HFFc6 (cell line): ENCODE data around the gene GPR25. TPM values are rescaled to one million over a fixed set of nuclear protein-coding genes. Genes with fewer than 3 reads are reported as not detected.

Experiments used
- DNase-seq: peaks from one replicate; pipeline ENCODE4 v3.0.0-alpha.2; 2018
- H3K27ac Mint-ChIP-seq: 2 replicates; pipeline ENCODE4 v1.8.0; 2020; ENCODE audit warnings: mild to moderate bottlenecking, mixed read lengths
- H3K27me3 Mint-ChIP-seq: 2 replicates; pipeline ENCODE4 v1.8.0; 2021; ENCODE audit warnings: mild to moderate bottlenecking, moderate library complexity, mixed read lengths; ENCODE audit not compliant: insufficient read depth
- H3K36me3 Mint-ChIP-seq: 2 replicates; pipeline ENCODE4 v1.8.0; 2021; ENCODE audit warnings: low read depth, mixed read lengths
- H3K4me1 Mint-ChIP-seq: 2 replicates; pipeline ENCODE4 v1.8.0; 2020; ENCODE audit warnings: low read depth, mixed read lengths
- H3K4me3 Mint-ChIP-seq: 2 replicates; pipeline ENCODE4 v1.8.0; 2020; ENCODE audit warnings: mild to moderate bottlenecking, moderate library complexity, mixed read lengths
- H3K9me3 Mint-ChIP-seq: 2 replicates; pipeline ENCODE4 v1.8.0; 2020; ENCODE audit warnings: mild to moderate bottlenecking, mixed read lengths
- total RNA-seq, 6 experiments: library from RNA; stranded (reverse); fragmentation: NEBNext Ultra II Directional; extraction: Animal tissue kit (Norgen Biotek cat#: 25700); gene quantifications; 2 replicates in 1 of 6; 3 replicates in 5 of 6; pipeline ENCODE4 v1.2.3, GENCODE V29; 2021
- TF ChIP-seq, protein P1 (sequence below): fragments of 200-600 bp; sonication (generic); IDR thresholded peaks from 2 replicates; pipeline ENCODE4 v1.5.0; 2021; ENCODE audit warnings: antibody characterized with exemption, mild to moderate bottlenecking

The GPR25 gene
- total RNA-seq, 6 experiments from 2014 or later, result not detected

DNA sequence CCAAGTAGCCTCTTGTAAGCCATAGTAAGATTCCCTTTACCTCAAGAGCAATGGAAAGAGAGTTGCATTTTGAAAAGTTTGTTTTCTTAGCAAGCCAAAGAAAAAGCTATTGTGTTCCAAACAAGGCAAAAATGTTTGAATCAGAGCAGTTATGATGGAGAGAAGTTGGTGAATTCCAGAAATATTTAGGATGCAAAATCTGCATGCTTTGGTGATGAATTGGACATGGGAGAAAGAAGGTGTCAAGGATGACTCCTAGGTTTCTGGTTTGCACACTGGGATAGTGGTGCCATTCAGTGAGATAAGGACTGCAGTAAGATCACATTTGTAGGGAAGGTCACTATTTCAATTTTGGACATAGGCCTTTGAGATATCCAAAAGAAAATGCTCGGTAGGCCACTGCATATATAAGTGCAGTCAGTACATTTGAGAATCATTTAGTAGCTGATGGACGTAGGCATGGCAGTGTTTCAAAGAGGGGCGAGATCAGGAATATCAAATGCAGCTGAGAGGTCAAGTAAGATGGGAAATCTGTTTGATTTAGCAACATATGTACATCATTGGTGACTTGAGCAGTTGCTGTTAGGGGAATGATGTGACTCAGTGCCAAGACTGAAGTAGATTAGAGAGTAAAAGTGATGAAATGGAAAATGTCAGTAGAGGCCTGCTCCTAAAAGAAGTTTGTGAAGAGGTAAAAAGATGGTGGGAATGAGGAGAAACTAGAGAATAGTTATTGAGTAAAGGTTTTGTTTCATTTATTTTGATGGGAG is 33.9 kb upstream of the GPR25 start:
- Mint-ChIP-seq H3K27ac (peak overlapping the region; percentile 79), H3K36me3 (peaks cover 30% of the 10 kb centered on the region)

DNA sequence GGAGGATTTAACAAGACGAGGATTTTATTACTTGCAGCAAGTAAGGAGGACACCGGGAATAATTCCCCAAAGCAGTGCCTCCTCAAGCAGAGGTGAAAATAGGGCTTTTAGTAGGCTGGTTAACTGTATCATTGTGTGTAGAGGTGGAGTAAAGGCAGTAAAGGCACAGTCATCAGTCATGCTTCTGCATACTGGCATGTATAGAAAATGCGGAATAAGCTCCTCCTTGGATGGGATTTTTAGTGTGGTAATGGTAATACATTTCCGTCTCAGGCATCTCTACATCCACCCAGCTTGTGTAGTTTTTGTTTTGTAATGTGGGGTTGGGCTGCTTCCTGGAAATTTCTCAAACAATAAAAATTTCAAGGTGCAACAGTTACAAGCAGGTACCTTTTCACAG is 27.4 kb upstream of the GPR25 start:
- no peak overlapping the region for H3K4me3 Mint-ChIP-seq
- TF ChIP-seq, protein P1, sequence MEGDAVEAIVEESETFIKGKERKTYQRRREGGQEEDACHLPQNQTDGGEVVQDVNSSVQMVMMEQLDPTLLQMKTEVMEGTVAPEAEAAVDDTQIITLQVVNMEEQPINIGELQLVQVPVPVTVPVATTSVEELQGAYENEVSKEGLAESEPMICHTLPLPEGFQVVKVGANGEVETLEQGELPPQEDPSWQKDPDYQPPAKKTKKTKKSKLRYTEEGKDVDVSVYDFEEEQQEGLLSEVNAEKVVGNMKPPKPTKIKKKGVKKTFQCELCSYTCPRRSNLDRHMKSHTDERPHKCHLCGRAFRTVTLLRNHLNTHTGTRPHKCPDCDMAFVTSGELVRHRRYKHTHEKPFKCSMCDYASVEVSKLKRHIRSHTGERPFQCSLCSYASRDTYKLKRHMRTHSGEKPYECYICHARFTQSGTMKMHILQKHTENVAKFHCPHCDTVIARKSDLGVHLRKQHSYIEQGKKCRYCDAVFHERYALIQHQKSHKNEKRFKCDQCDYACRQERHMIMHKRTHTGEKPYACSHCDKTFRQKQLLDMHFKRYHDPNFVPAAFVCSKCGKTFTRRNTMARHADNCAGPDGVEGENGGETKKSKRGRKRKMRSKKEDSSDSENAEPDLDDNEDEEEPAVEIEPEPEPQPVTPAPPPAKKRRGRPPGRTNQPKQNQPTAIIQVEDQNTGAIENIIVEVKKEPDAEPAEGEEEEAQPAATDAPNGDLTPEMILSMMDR, result no peak
- H3K27me3 Mint-ChIP-seq, result no peaks in the 10 kb centered on the region; the same call in 1 of the 2 replicates
- H3K27ac Mint-ChIP-seq, result no peak overlapping the region
- H3K36me3 Mint-ChIP-seq, result peaks cover 29% of the 10 kb centered on the region
- H3K4me1 Mint-ChIP-seq, result peaks cover 2% of the 10 kb centered on the region; the same call in 1 of the 2 replicates
- H3K9me3 Mint-ChIP-seq, result no peaks in the 10 kb centered on the region
- DNase-seq, result no peak

More for the DNA sequence above, 33.9 kb upstream of the GPR25 start:
- peak; percentile 40 for DNase-seq
- peaks cover 32% of the 10 kb centered on the region for H3K4me1 Mint-ChIP-seq
- H3K27me3 Mint-ChIP-seq, result no peaks in the 10 kb centered on the region; the same call in 1 of the 2 replicates
- H3K4me3 Mint-ChIP-seq, result peak overlapping the region; percentile 46
- TF ChIP-seq, protein P1, result no peak
- H3K9me3 Mint-ChIP-seq, result no peaks in the 10 kb centered on the region

DNA sequence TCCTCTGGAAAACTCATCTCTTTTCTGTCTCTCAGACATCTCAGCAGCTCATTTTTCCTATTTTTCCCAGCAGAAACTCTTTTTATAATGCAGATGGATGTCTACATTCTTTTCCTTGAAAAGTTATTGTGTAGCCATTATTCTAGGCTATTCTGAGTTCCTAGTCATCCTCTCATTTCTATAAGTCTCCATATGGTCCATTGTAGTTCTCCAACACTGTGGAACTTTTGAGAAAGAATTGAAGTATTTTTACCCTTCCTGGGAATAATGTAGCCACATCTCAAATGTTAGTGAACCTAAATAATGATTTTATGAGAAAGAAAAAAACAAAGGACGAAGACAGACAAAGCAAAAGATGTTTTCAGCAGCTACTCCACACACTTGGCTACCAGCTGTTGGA is 26.4 kb upstream of the GPR25 start:
- no peak for DNase-seq
- no peaks in the 10 kb centered on the region for H3K9me3 Mint-ChIP-seq
- no peak overlapping the region for H3K27ac Mint-ChIP-seq
- TF ChIP-seq, protein P1, result no peak
- H3K27me3 Mint-ChIP-seq, result no peaks in the 10 kb centered on the region; the same call in 1 of the 2 replicates
- H3K4me3 Mint-ChIP-seq, result no peak overlapping the region
- H3K4me1 Mint-ChIP-seq, result peaks cover 5% of the 10 kb centered on the region; the same call in 1 of the 2 replicates
- peaks cover 34% of the 10 kb centered on the region for H3K36me3 Mint-ChIP-seq

DNA sequence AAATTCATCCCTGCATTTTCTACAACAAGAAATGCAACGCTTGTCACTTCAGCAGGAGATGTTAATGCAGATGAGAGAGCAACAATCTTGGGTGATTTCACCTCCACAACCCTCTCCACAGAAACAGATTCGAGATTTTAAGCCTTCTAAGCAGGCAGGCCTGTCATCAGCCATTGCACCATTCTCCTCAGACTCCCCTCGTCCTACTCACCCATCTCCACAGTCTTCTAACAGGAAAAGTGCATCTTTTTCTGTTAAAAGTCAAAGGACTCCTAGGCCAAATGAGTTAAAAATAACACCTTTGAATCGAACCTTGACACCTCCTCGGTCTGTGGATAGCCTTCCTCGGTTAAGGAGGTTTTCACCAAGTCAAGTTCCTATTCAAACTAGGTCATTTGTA is 23.4 kb upstream of the GPR25 start:
- no peak for DNase-seq
- Mint-ChIP-seq H3K4me3 (no peak overlapping the region), H3K27me3 (no peaks in the 10 kb centered on the region), H3K4me1 (peaks cover 5% of the 10 kb centered on the region; the same call in 1 of the 2 replicates), H3K36me3 (peaks cover 43% of the 10 kb centered on the region), H3K9me3 (no peaks in the 10 kb centered on the region), H3K27ac (no peak overlapping the region)
- TF ChIP-seq, protein P1, result no peak

DNA sequence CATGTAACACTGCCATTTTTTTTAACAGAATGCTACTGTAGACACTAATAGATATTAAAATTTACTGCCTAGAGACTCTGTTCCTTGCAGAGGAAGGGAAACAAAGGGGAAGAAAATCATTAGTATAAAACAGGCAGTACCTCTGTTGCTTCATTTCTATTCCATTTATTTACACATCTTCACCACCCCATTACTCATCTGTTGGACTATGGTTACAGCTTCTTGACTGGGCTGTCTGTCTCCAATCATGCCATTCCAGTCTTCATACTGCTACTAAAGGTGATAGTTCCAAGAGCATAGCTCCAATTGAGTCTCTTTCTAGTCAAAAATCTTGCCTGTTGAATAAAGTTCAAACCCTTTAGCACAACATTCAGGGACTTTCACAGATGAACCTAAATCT is 22.2 kb upstream of the GPR25 start:
- H3K27ac Mint-ChIP-seq, result no peak overlapping the region
- H3K36me3 Mint-ChIP-seq, result peaks cover 43% of the 10 kb centered on the region
- H3K4me3 Mint-ChIP-seq, result no peak overlapping the region
- H3K9me3 Mint-ChIP-seq, result no peaks in the 10 kb centered on the region
- TF ChIP-seq, protein P1, result no peak
- H3K4me1 Mint-ChIP-seq, result peaks cover 5% of the 10 kb centered on the region; the same call in 1 of the 2 replicates
- H3K27me3 Mint-ChIP-seq, result no peaks in the 10 kb centered on the region
- DNase-seq, result no peak
